Mesothelial cell of epicardium (in vitro differentiated cells): Measurements from ENCODE around the gene GRM1. TPM values are rescaled to one million over a fixed set of nuclear protein-coding genes. Genes with fewer than 3 reads are reported as not detected.

Experiments used
- DNase-seq, 2 experiments: peaks; one replicate each; pipeline ENCODE4 v3.0.0; 2021; ENCODE audit warnings: low spot score in 2 of 2; ENCODE audit not compliant: unreplicated experiment in 2 of 2
- H3K27ac Mint-ChIP-seq: 2 replicates; pipeline ENCODE4 v1.8.0; 2021; ENCODE audit warnings: mixed read lengths
- H3K27me3 Mint-ChIP-seq: 2 replicates; pipeline ENCODE4 v1.8.0; 2021; ENCODE audit warnings: low read depth, mixed read lengths
- H3K36me3 Mint-ChIP-seq: 2 replicates; pipeline ENCODE4 v1.8.0; 2021; ENCODE audit warnings: mixed read lengths
- H3K4me1 Mint-ChIP-seq: 2 replicates; pipeline ENCODE4 v1.8.0; 2021; ENCODE audit warnings: mixed read lengths
- H3K4me3 Mint-ChIP-seq: 2 replicates; pipeline ENCODE4 v1.8.0; 2021; ENCODE audit warnings: mild to moderate bottlenecking, moderate library complexity, mixed read lengths
- H3K9me3 Mint-ChIP-seq: 2 replicates; pipeline ENCODE4 v1.8.0; 2021; ENCODE audit warnings: mixed read lengths
- total RNA-seq: library from RNA; stranded (reverse); gene quantifications from 3 replicates; pipeline ENCODE4 v1.2.1, GENCODE V29; 2021
- TF ChIP-seq, protein P1 (sequence below): fragments of 200-600 bp; sonication (generic); IDR thresholded peaks from one replicate; pipeline ENCODE4 v1.5.0; 2021; ENCODE audit warnings: antibody characterized with exemption; ENCODE audit not compliant: unreplicated experiment

Gene GRM1
- total RNA-seq, 1 donor from 2014 or later, result 0.16 TPM

DNA sequence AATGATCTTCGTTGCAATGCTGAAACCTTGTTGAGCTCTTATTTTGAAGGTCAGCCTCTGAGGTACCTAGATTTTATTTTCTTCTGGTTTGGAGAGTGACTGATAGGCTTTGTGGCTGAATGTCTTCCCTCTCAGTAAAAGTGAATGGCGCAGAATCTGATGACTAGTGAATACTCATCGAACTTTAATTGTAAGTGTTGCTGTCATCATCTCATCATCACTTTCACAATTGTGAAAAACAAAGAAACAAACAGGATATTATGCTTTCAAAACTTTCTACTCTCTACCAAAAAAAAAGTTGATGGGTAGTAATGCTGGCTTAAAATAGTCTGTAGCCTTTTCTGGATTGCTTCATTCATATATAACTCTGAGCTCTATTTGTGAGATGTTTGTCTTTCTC, 275.3 kb downstream of the GRM1 start:
- Mint-ChIP-seq H3K36me3 (no peaks in the 10 kb centered on the region), H3K9me3 (no peaks in the 10 kb centered on the region), H3K4me1 (no peaks in the 10 kb centered on the region), H3K4me3 (no peak overlapping the region), H3K27me3 (no peaks in the 10 kb centered on the region), H3K27ac (no peak overlapping the region)
- DNase-seq, result no peak
- TF ChIP-seq, protein P1, sequence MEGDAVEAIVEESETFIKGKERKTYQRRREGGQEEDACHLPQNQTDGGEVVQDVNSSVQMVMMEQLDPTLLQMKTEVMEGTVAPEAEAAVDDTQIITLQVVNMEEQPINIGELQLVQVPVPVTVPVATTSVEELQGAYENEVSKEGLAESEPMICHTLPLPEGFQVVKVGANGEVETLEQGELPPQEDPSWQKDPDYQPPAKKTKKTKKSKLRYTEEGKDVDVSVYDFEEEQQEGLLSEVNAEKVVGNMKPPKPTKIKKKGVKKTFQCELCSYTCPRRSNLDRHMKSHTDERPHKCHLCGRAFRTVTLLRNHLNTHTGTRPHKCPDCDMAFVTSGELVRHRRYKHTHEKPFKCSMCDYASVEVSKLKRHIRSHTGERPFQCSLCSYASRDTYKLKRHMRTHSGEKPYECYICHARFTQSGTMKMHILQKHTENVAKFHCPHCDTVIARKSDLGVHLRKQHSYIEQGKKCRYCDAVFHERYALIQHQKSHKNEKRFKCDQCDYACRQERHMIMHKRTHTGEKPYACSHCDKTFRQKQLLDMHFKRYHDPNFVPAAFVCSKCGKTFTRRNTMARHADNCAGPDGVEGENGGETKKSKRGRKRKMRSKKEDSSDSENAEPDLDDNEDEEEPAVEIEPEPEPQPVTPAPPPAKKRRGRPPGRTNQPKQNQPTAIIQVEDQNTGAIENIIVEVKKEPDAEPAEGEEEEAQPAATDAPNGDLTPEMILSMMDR, result no peak

DNA sequence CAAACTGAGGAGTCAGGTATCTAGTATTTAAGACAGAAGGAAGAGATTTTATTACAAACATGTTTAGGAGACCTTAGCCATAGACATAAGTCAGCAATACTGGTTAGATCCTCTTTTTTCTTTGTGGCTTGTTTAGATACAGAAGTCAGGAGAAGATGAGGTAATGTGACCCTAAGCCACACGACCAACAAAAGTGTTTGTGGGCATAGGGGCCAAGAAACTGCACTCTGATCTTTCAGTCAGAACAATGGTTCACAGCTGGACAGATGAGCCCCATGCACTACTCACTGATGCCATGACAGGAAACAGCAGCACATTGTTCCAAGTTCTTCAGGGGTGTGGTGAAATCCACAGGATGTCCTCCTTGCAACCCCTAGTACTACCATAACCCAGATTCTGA, 276.2 kb downstream of the GRM1 start:
- no peaks in the 10 kb centered on the region for H3K9me3 Mint-ChIP-seq
- H3K4me1 Mint-ChIP-seq, result no peaks in the 10 kb centered on the region
- no peak overlapping the region for H3K4me3 Mint-ChIP-seq
- TF ChIP-seq, protein P1, result no peak
- H3K27ac Mint-ChIP-seq, result no peak overlapping the region
- no peak for DNase-seq
- no peaks in the 10 kb centered on the region for H3K36me3 Mint-ChIP-seq
- H3K27me3 Mint-ChIP-seq, result no peaks in the 10 kb centered on the region

DNA sequence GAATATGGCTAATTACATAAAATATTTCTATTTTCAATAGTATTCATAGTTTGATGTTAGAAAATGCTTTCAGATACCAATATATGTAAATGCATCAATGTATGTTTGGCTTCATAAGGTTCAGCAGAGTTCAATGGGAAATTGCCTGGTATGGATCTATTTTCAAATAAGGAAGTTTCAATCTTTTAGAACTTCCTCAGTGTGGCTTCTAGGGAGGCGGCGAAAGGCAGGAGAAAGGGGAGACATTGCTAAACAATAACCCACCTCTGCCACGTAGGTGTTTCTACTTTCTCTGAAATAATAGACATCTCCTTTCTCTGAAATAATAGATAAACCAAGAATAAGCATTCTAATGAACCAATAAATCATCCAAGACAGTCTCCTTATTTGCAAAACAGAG, 277.1 kb downstream of the GRM1 start:
- Mint-ChIP-seq H3K27me3 (no peaks in the 10 kb centered on the region), H3K9me3 (no peaks in the 10 kb centered on the region), H3K36me3 (no peaks in the 10 kb centered on the region), H3K4me1 (no peaks in the 10 kb centered on the region), H3K4me3 (no peak overlapping the region), H3K27ac (no peak overlapping the region)
- TF ChIP-seq, protein P1, result no peak
- no peak for DNase-seq

DNA sequence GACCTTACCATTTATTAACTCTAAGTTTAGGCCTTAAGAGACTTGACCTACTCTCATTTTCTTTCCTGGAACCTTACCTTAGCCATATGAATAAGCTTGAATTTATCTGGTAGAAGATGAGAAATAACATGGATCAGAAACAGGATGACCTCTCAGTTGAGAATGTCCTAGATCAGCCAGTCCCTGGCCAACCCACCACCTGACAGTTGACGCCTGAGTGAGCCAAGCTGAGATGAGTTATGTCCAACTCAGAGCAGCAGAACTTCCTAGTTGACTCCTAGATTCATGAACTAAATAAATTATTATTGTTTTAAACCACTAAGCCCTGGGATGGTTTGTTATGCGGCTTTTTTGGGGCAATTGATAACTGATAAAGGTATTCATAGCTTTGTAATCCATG, 281.8 kb downstream of the GRM1 start:
- H3K4me3 Mint-ChIP-seq, result no peak overlapping the region
- H3K4me1 Mint-ChIP-seq, result no peaks in the 10 kb centered on the region
- H3K27ac Mint-ChIP-seq, result no peak overlapping the region
- TF ChIP-seq, protein P1, result no peak
- no peaks in the 10 kb centered on the region for H3K36me3 Mint-ChIP-seq
- DNase-seq, result no peak
- H3K9me3 Mint-ChIP-seq, result no peaks in the 10 kb centered on the region
- H3K27me3 Mint-ChIP-seq, result no peaks in the 10 kb centered on the region

DNA sequence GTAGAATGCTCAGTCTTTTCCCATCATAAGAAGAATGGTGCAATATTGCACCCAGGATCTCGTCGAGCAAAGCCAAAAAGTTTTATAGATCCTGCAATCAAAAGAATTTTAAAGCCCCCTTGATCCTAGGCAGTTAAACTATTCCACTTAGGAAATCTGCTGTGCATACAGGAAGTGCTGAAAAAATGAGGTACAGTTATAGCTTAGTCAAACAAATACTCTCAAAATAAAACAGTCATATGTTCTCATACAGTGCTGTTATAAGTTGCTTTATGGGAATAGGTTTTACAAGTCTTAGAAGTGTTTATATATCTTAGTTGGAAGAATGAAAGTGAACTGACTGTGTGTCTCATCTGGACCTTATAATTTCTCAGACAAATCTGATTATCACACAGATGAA, 282.2 kb downstream of the GRM1 start:
- DNase-seq, result no peak
- no peaks in the 10 kb centered on the region for H3K27me3 Mint-ChIP-seq

DNA sequence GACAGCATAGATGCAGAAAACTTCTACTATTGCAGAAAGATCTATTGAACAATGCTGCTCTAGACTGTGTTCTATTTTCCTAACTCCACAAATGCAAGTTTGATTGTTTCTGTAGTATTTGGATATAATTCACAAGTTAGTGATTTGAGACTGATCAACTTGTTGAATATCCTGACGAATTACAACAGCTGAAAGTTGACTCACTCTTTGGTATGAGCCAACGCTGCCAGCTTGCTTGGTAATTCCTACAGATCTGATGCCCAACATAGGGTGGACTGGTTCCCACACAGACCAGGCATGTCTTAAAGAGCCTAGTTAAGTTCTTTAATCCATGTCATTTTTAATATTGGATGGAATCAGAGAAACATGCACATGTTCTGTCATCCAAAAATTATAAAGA, 283.7 kb downstream of the GRM1 start:
- Mint-ChIP-seq H3K9me3 (no peaks in the 10 kb centered on the region), H3K27ac (no peak overlapping the region), H3K36me3 (no peaks in the 10 kb centered on the region), H3K27me3 (no peaks in the 10 kb centered on the region), H3K4me1 (no peaks in the 10 kb centered on the region), H3K4me3 (no peak overlapping the region)
- TF ChIP-seq, protein P1, result no peak
- no peak for DNase-seq

More for the DNA sequence above, 282.2 kb downstream of the GRM1 start:
- Mint-ChIP-seq H3K27ac (no peak overlapping the region), H3K36me3 (no peaks in the 10 kb centered on the region), H3K4me3 (no peak overlapping the region), H3K9me3 (no peaks in the 10 kb centered on the region), H3K4me1 (no peaks in the 10 kb centered on the region)
- TF ChIP-seq, protein P1, result no peak
